Measurements from ENCODE around the gene ZDHHC23. TPM values are rescaled to one million over a fixed set of nuclear protein-coding genes. Genes with fewer than 3 reads are reported as not detected.

Gene ZDHHC23
- total and polyA plus RNA-seq, 2 of the 13 experiments (the other 11 are each of a cell fraction or from before 2014, with no cell fraction given), result 1.6 to 8.8 TPM

- TF ChIP-seq E2F2 (CRISPR knock-in tag; IDR thresholded peaks at IDR 0.05; ENCODE audit: borderline replicate concordance), result peak; percentile 45; the same call in 1 of the 2 replicates
- TF ChIP-seq GLI4 (CRISPR knock-in tag; IDR thresholded peaks at IDR 0.05; ENCODE audit: borderline replicate concordance), result no peak
- TF ChIP-seq, protein P1, sequence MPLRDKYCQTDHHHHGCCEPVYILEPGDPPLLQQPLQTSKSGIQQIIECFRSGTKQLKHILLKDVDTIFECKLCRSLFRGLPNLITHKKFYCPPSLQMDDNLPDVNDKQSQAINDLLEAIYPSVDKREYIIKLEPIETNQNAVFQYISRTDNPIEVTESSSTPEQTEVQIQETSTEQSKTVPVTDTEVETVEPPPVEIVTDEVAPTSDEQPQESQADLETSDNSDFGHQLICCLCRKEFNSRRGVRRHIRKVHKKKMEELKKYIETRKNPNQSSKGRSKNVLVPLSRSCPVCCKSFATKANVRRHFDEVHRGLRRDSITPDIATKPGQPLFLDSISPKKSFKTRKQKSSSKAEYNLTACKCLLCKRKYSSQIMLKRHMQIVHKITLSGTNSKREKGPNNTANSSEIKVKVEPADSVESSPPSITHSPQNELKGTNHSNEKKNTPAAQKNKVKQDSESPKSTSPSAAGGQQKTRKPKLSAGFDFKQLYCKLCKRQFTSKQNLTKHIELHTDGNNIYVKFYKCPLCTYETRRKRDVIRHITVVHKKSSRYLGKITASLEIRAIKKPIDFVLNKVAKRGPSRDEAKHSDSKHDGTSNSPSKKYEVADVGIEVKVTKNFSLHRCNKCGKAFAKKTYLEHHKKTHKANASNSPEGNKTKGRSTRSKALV (CRISPR knock-in tag; IDR thresholded peaks at IDR 0.05), result peak; percentile 62; the same call in 1 of the 2 replicates
- TF ChIP-seq NONO (IDR thresholded peaks at IDR 0.05), result no peak
- 0 out of 2 replicates have a peak, but pooled peaks have one; percentile 37 for TF ChIP-seq NONO (CRISPR knock-in tag; conservative IDR thresholded peaks at IDR 0.05)
- TF ChIP-seq ZNF766 (CRISPR knock-in tag; IDR thresholded peaks at IDR 0.05; ENCODE audit: borderline replicate concordance), result 0 out of 2 replicates have a peak, but pooled peaks have one; percentile 20
- TF ChIP-seq ZNF672 (CRISPR knock-in tag; IDR thresholded peaks at IDR 0.05), result 0 out of 2 replicates have a peak, but pooled peaks have one; percentile 24
- TF ChIP-seq, protein P2, sequence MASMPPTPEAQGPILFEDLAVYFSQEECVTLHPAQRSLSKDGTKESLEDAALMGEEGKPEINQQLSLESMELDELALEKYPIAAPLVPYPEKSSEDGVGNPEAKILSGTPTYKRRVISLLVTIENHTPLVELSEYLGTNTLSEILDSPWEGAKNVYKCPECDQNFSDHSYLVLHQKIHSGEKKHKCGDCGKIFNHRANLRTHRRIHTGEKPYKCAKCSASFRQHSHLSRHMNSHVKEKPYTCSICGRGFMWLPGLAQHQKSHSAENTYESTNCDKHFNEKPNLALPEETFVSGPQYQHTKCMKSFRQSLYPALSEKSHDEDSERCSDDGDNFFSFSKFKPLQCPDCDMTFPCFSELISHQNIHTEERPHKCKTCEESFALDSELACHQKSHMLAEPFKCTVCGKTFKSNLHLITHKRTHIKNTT (CRISPR knock-in tag; IDR thresholded peaks at IDR 0.05), result no peak
- peak; percentile 70 for TF ChIP-seq RFX3 (CRISPR knock-in tag; IDR thresholded peaks at IDR 0.05)
- TF ChIP-seq CAMTA2 (CRISPR knock-in tag; IDR thresholded peaks at IDR 0.05; ENCODE audit: borderline replicate concordance), result 0 out of 2 replicates have a peak, but pooled peaks have one; percentile 39
- peak; percentile 70; the same call in 1 of the 2 replicates for TF ChIP-seq UBTF (CRISPR knock-in tag; IDR thresholded peaks at IDR 0.05)
- TF ChIP-seq ZNF430 (CRISPR knock-in tag; IDR thresholded peaks at IDR 0.05), result 0 out of 2 replicates have a peak, but pooled peaks have one; percentile 13
- no peak for TF ChIP-seq CHD4 (IDR thresholded peaks at IDR 0.05; ENCODE audit: borderline replicate concordance, low read length)
- TF ChIP-seq GABPB1 (CRISPR knock-in tag; IDR thresholded peaks at IDR 0.05), result peak; percentile 29; the same call in 1 of the 2 replicates
- peak; percentile 39; the same call in 1 of the 2 replicates for TF ChIP-seq RBFOX2 (IDR thresholded peaks at IDR 0.05; ENCODE audit: low read depth, low read length)
- TF ChIP-seq RXRA (CRISPR knock-in tag; IDR thresholded peaks at IDR 0.05), result peak; percentile 26; the same call in 1 of the 2 replicates
Measured at GRCh38 chr3:113948015-113948917, 453 bp downstream of the ZDHHC23 start (continued).
